IPS-15b (cell line): Measurements from ENCODE around the gene LAMA2.

Source experiments
- H3K27me3 ChIP-seq: one replicate; pipeline ENCODE4 v1.6.1; 2013; ENCODE audit warnings: low read length; ENCODE audit not compliant: control insufficient read depth, insufficient read depth
- H3K36me3 ChIP-seq: one replicate; pipeline ENCODE4 v1.6.1; 2013; ENCODE audit warnings: low read length; ENCODE audit not compliant: control insufficient read depth, insufficient read depth
- H3K4me1 ChIP-seq: one replicate; pipeline ENCODE4 v1.6.1; 2013; ENCODE audit warnings: mild to moderate bottlenecking, low read length; ENCODE audit not compliant: control insufficient read depth, insufficient read depth
- H3K4me3 ChIP-seq: one replicate; pipeline ENCODE4 v1.5.1; 2013; ENCODE audit warnings: low read depth, low read length
- H3K9ac ChIP-seq: one replicate; pipeline ENCODE4 v1.6.1; 2013; ENCODE audit warnings: low read depth, mild to moderate bottlenecking, low read length
- H3K9me3 ChIP-seq: one replicate; pipeline ENCODE4 v1.6.1; 2013; ENCODE audit warnings: mild to moderate bottlenecking, low read length; ENCODE audit not compliant: control insufficient read depth, insufficient read depth

The LAMA2 gene

GRCh38 chr6:129189266-129189665 is 306.3 kb downstream of the LAMA2 start:
- H3K9me3 ChIP-seq: no peaks in the 10 kb centered on the region
- no peak overlapping the region for H3K9ac ChIP-seq
- H3K4me3 ChIP-seq: no peak overlapping the region
- no peaks in the 10 kb centered on the region for H3K4me1 ChIP-seq
- no peaks in the 10 kb centered on the region for H3K27me3 ChIP-seq
- H3K36me3 ChIP-seq: no peaks in the 10 kb centered on the region

- peaks cover 12% of the 10 kb centered on the region for H3K4me1 ChIP-seq
- H3K27me3 ChIP-seq: no peaks in the 10 kb centered on the region
Measured at GRCh38 chr6:129191235-129191634, 308.3 kb downstream of the LAMA2 start.

GRCh38 chr6:129192458-129192989 is 309.6 kb downstream of the LAMA2 start:
- Histone ChIP-seq H3K27me3 (no peaks in the 10 kb centered on the region), H3K36me3 (no peaks in the 10 kb centered on the region)

More at GRCh38 chr6:129191235-129191634, 308.3 kb downstream of the LAMA2 start:
- no peaks in the 10 kb centered on the region for H3K9me3 ChIP-seq
- no peak overlapping the region for H3K4me3 ChIP-seq
- no peaks in the 10 kb centered on the region for H3K36me3 ChIP-seq
- no peak overlapping the region for H3K9ac ChIP-seq

GRCh38 chr6:129194306-129194941 is 311.5 kb downstream of the LAMA2 start:
- Histone ChIP-seq H3K27me3 (no peaks in the 10 kb centered on the region), H3K4me3 (no peak overlapping the region), H3K4me1 (peaks cover 17% of the 10 kb centered on the region), H3K9ac (no peak overlapping the region), H3K36me3 (no peaks in the 10 kb centered on the region), H3K9me3 (no peaks in the 10 kb centered on the region)

More at GRCh38 chr6:129192458-129192989, 309.6 kb downstream of the LAMA2 start:
- no peak overlapping the region for H3K9ac ChIP-seq
- no peak overlapping the region for H3K4me3 ChIP-seq
- H3K4me1 ChIP-seq: peaks cover 17% of the 10 kb centered on the region
- no peaks in the 10 kb centered on the region for H3K9me3 ChIP-seq

GRCh38 chr6:129195161-129195560 is 312.2 kb downstream of the LAMA2 start:
- Histone ChIP-seq H3K9me3 (no peaks in the 10 kb centered on the region), H3K36me3 (no peaks in the 10 kb centered on the region), H3K9ac (no peak overlapping the region), H3K4me1 (peaks cover 17% of the 10 kb centered on the region), H3K27me3 (no peaks in the 10 kb centered on the region), H3K4me3 (no peak overlapping the region)

GRCh38 chr6:129195643-129196042 is 312.7 kb downstream of the LAMA2 start:
- no peaks in the 10 kb centered on the region for H3K36me3 ChIP-seq
- H3K4me3 ChIP-seq: no peak overlapping the region
- H3K9ac ChIP-seq: no peak overlapping the region
- H3K4me1 ChIP-seq: peaks cover 17% of the 10 kb centered on the region
- H3K27me3 ChIP-seq: no peaks in the 10 kb centered on the region
- no peaks in the 10 kb centered on the region for H3K9me3 ChIP-seq

- Histone ChIP-seq H3K27me3 (no peaks in the 10 kb centered on the region), H3K9ac (no peak overlapping the region), H3K4me3 (no peak overlapping the region), H3K4me1 (peaks cover 17% of the 10 kb centered on the region), H3K9me3 (no peaks in the 10 kb centered on the region), H3K36me3 (no peaks in the 10 kb centered on the region)
Measured at GRCh38 chr6:129197154-129197553, 314.2 kb downstream of the LAMA2 start.

GRCh38 chr6:129200151-129200550 is 317.2 kb downstream of the LAMA2 start:
- Histone ChIP-seq H3K9me3 (no peaks in the 10 kb centered on the region), H3K9ac (no peak overlapping the region), H3K4me1 (peaks cover 17% of the 10 kb centered on the region), H3K4me3 (no peak overlapping the region), H3K27me3 (no peaks in the 10 kb centered on the region), H3K36me3 (no peaks in the 10 kb centered on the region)

GRCh38 chr6:129203190-129203900 is 320.4 kb downstream of the LAMA2 start:
- Histone ChIP-seq H3K4me1 (no peaks in the 10 kb centered on the region), H3K9me3 (no peaks in the 10 kb centered on the region), H3K36me3 (no peaks in the 10 kb centered on the region), H3K9ac (no peak overlapping the region), H3K4me3 (no peak overlapping the region), H3K27me3 (no peaks in the 10 kb centered on the region)

- no peak overlapping the region for H3K4me3 ChIP-seq
- H3K4me1 ChIP-seq: no peaks in the 10 kb centered on the region
- no peaks in the 10 kb centered on the region for H3K9me3 ChIP-seq
- H3K36me3 ChIP-seq: no peaks in the 10 kb centered on the region
- H3K9ac ChIP-seq: no peak overlapping the region
- H3K27me3 ChIP-seq: no peaks in the 10 kb centered on the region
Measured at GRCh38 chr6:129206821-129207220, 323.9 kb downstream of the LAMA2 start.

GRCh38 chr6:129207832-129208231 is 324.9 kb downstream of the LAMA2 start:
- no peaks in the 10 kb centered on the region for H3K36me3 ChIP-seq
- H3K27me3 ChIP-seq: no peaks in the 10 kb centered on the region
- H3K9me3 ChIP-seq: no peaks in the 10 kb centered on the region
- H3K4me1 ChIP-seq: no peaks in the 10 kb centered on the region
- no peak overlapping the region for H3K4me3 ChIP-seq
- no peak overlapping the region for H3K9ac ChIP-seq
